H1 (cell line): Measurements from ENCODE around the gene SLC22A23. TPM values are rescaled to one million over a fixed set of nuclear protein-coding genes. Genes with fewer than 3 reads are reported as not detected.

Experiments used
- ASH2L ChIP-seq: fragments of 200-600, 300-600 bp; sonication (generic); IDR thresholded peaks from one replicate; pipeline ENCODE4 v1.7.1; 2017; ENCODE audit warnings: low read length
- NRF1 ChIP-seq: IDR thresholded peaks from 2 replicates; pipeline ENCODE4 v1.6.1; 2011; ENCODE audit warnings: mild to moderate bottlenecking, low read depth, low read length, improper control_type of control experiment
- SUZ12 ChIP-seq: fragments of 200-600 bp; sonication (generic); IDR thresholded peaks from 2 replicates; pipeline ENCODE4 v1.6.1; 2012; ENCODE audit warnings: mild to moderate bottlenecking, inconsistent platforms, low read length, moderate library complexity, mixed read lengths
- YY1 ChIP-seq: IDR thresholded peaks from 2 replicates; pipeline ENCODE4 v1.6.1; 2011; ENCODE audit warnings: low read depth, mild to moderate bottlenecking, low read length
- polyA plus RNA-seq, 7 experiments: library from polyadenylated mRNA; depleted of rRNA in 3 of 7; stranded (reverse) in 5 of 7; unstranded in 2 of 7; fragments of >200 nt in 5 of 7; fragments of 200-250 nt in 2 of 7; gene quantifications; 1 replicate in 5 of 7; 2 replicates in 1 of 7; 4 replicates in 1 of 7; pipeline versions ENCODE4 v1.2.1 to v1.2.3, GENCODE V29; 2011 to 2013; ENCODE audit warnings: missing spikeins in 2 of 7, mixed read lengths in 2 of 7
- total RNA-seq: library from RNA; stranded (reverse); fragmentation: NEBNext Ultra II Directional; extraction: Animal tissue kit (Norgen Biotek cat#: 25700); gene quantifications from 2 replicates; pipeline ENCODE4 v1.2.1, GENCODE V29; 2021

Gene SLC22A23
- total and polyA plus RNA-seq, 2 of the 8 experiments (the other 6 are each of a cell fraction or from before 2014, with no cell fraction given): 9.9 to 38.4 TPM

- TF ChIP-seq SUZ12 (no peak), ASH2L (no peak), YY1 (no peak), NRF1 (no peak)
- TF ChIP-seq, all 59 proteins: peak for 0
These were observed 10.7 kb downstream of the SLC22A23 start (continued) for GRCh38 chr6:3446184-3446583.
